H1 (cell line): Measurements from ENCODE around the gene GPR39. TPM values are rescaled to one million over a fixed set of nuclear protein-coding genes. Genes with fewer than 3 reads are reported as not detected.

Source experiments
- KDM1A ChIP-seq: fragments of 200-600, 300-600 bp; sonication (generic); IDR thresholded peaks from 2 replicates; pipeline ENCODE4 v1.7.1; 2016; ENCODE audit warnings: mild to moderate bottlenecking, low read length, borderline replicate concordance
- SP1 ChIP-seq: IDR thresholded peaks from 2 replicates; pipeline ENCODE4 v1.6.1; 2011; ENCODE audit warnings: low read depth, low read length
- polyA plus RNA-seq, 7 experiments: library from polyadenylated mRNA; depleted of rRNA in 3 of 7; stranded (reverse) in 5 of 7; unstranded in 2 of 7; fragments of >200 nt in 5 of 7; fragments of 200-250 nt in 2 of 7; gene quantifications; 1 replicate in 5 of 7; 2 replicates in 1 of 7; 4 replicates in 1 of 7; pipeline versions ENCODE4 v1.2.1 to v1.2.3, GENCODE V29; 2011 to 2013; ENCODE audit warnings: missing spikeins in 2 of 7, mixed read lengths in 2 of 7
- total RNA-seq: library from RNA; stranded (reverse); fragmentation: NEBNext Ultra II Directional; extraction: Animal tissue kit (Norgen Biotek cat#: 25700); gene quantifications from 2 replicates; pipeline ENCODE4 v1.2.1, GENCODE V29; 2021

GPR39 gene
- total and polyA plus RNA-seq, 2 of the 8 experiments (the other 6 are each of a cell fraction or from before 2014, with no cell fraction given), result 0.63 to 2.7 TPM

DNA sequence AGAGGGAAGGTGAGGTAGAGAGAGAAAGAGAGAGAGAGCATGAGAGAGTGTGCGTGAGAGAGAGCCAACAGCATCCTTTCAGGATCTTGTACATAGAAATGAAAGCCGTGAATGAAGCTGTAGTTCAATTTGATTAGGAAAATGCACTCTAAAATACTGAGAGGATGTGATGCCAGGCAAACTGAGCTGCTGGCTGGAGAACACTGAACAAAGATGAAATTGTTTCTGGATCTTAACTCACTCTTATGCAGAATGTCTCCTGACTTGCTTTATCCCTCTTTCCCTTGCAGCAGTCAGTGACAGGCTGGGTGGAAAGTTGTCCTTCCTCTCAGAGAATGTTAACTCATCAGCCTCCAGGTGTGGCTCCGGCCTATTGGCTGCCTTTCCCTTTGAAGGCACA, 242.7 kb downstream of the GPR39 start (continued):
- TF ChIP-seq KDM1A (no peak), SP1 (no peak)
- TF ChIP-seq, all 59 proteins: peak for 0
